Measurements from ENCODE around the gene PAX2.

Gene PAX2

DNA sequence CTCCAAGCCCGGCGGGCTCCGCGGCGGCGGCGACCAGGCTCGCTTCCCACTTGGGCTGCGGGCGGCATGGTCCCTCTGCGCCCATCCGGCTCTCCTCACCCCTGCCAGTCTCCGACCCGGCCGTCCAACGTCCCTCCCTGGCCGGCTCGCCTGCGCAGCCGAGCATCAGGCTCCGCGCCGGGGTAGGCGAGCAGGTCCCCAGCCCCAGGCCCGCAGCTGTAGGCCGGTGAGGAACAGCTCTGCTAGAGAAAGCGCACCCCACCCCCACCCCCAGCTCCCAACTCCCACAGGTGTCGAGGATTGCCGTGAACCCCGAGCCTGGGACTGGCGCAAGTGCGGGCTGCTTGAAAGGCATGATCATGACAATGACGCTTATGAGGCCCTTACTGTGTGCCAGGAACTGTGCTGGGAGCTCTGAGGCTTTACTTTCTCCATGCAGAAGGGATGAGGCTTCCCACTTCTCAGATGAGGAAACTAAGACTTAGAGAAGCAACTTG, 20.8 kb upstream of the PAX2 start:
- DNase-seq (ENCODE audit: low spot score) = no peak

DNA sequence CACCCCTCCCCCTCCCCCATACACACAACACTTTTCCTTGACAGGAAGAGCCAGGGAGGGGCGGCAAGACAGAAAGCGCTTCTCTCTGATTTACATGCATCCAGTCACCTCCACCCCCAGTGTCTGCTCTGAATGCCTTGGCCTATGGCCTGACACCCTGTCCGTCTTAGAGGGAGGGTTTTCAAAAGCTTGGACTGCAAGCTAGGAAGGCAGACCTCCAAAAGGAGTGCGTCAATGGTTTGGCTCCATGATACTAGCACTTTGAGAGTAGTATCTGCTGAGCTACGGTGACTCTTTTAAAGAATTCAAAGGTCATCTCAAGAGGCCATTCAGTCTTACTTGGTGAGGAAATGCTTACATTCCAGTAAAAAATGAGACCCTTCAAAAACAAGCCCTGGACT, 20.3 kb upstream of the PAX2 start:
- DNase-seq (ENCODE audit: low spot score) = no peak

DNA sequence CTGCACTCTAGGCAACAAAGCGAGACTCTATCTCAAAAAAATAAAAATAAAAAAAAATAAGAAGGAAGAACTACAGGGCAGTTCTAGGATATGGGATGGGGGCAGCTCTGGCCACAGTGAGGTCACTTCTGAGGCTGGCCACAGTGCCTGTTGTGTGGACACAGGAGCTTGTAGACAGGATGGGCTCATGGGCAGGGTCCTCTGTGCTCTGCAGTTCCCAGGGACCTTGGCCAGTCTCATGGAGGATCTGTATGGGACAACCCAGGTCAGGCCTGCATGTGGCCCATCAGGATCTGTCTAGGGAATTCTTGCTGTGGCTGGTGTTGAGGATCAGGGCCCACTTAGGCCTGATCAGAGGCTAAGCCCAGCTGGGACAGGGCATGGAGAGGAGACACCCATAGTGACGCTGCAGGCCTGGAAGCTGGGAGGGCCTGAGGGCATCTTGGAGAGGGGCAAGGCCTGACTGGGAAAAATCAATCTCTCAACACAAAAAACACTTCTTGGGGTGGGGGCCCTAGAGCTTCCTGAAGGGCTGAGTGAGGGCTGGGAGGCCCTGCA, 19.4 kb upstream of the PAX2 start:
- DNase-seq (ENCODE audit: low spot score) = no peak

DNA sequence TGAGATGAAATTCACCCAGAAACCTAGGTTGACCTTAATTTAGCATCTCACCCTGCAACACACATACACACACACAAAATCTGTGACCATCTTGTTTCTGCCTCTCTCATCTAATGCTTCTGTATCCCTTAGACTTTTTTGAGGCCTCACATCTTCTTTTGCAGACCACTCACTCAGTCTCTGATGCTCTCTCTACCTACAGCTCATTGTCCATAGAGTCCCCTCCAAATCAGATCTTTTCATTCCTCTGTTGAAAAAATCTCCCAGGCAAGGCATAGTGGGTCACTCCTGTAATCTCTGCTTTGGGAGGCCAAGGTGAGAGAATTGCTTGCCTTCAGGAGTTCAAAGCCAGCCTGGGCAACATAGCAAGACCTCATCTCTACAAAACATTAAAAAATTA, 17.6 kb upstream of the PAX2 start:
- no peak for DNase-seq (ENCODE audit: low spot score)

DNA sequence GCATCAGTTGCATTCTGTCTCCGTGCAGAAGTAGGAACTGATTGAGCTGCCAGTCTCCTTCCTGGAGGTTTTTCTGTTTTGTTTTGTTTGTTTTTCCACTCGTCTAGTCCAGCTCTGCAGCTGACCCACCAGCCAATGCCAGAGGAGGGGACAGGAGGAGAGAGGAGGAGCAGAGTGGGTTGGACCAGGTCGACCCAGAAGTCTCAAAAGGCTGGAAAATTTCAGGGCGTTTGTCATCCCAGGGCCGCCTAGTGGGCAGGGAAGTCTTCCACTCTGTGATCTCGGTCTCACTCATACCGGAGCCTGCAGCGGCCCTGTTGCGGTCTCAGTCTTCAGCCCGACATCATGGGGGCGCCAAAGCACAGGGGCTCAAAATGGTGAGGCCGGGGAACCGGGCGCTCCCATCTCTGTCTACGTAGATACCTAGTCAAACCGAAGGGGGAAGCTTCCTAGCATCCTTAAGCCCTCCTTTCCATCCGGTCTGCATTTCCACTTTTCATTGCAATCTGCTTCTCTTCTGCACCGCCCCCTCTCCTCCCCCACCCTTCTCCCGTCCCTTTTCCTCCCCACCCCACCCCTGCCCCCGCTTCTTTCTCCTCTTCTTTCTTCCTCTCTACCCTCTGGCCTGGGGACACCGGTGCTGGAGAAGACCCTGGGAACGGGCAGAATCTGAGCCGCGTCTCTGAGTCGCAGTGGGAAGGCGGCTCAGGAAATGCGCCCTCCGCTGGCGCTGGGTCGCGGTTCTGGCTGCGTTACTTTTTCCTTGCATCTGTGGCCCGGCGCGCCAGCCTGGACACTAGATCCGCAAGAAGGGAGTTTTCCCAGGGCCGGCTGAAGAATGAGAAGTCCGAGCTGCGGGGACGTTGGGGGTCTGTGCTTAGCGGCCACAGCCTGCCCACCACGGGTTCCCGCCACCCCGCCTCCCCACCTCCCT, 16.2 kb upstream of the PAX2 start:
- DNase-seq (ENCODE audit: low spot score) = peak; percentile 78

DNA sequence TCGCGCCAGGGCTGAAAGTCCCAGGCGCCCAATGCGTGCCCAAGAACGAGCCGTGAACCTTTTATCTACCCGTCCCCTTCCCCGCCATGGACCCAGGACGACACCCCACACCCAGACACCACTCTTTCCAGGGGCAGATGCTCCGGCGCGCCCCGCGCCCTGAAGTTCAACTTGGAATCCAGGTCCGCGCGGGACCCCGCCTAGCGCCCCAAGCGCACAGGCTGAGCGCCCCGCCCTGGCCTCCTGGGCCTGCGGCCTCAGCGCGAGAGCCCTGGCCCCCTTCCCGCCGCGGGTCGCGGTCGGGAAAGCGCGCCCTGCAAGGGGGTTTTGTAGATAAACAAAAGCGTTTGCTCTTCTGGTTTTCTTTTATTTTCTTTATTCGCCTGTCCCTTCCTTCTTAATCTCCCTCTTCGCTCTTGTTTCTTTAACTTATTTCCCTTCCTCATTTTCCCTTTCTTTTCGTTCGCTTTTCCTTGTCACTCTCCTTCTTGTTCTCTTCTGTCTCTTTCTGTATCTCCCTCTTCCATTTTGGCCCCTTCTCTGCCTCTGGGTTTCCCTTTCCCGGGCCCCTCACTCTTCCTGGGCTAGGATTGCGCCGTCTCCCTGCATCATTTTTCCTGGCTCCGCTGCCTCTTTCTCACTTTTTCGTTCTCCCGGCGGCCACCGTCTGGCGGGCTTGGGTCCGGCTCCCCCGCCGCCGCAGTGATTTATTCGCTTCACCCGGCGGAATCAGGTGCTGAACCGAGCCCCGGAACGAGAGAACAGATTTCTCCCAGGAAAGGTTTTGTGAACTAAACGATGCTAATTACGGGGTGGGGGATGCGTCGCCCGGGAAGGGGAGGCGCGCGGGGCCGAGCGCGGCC, 15.3 kb upstream of the PAX2 start:
- DNase-seq (ENCODE audit: low spot score) = no peak

DNA sequence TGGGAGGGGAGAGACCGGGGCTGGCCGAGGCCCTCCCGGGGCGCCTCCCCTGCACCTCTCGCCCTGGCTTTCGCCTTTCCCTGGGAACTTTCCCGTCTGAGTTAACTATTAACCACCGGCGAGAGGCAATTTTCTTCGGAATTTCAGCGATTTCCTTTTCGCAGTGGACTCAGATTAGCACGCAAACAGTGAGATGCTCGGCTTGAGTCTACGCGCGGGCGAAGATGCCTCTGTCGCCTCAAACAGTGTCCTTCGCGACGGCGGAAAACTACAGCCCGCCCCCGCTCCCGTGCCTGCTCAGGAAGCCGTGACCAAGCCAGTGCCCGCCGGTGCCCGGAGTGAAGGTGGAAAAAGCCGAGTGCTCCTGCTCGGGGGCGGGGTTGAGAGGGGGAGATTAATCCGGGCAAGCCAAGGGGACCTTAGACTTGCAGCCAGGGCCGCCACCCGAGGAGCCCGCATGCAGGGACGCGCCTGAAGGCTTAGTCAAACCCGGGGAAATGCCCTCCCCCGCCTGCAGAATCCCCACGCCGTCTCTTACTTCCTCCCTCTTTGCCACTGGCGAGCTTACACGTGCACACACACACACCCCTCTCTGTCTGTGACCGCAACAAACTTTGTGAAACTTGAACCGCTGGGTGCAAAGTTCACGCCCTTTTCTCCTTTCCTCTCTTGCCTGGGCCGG, 14.5 kb upstream of the PAX2 start:
- DNase-seq (ENCODE audit: low spot score) = no peak

DNA sequence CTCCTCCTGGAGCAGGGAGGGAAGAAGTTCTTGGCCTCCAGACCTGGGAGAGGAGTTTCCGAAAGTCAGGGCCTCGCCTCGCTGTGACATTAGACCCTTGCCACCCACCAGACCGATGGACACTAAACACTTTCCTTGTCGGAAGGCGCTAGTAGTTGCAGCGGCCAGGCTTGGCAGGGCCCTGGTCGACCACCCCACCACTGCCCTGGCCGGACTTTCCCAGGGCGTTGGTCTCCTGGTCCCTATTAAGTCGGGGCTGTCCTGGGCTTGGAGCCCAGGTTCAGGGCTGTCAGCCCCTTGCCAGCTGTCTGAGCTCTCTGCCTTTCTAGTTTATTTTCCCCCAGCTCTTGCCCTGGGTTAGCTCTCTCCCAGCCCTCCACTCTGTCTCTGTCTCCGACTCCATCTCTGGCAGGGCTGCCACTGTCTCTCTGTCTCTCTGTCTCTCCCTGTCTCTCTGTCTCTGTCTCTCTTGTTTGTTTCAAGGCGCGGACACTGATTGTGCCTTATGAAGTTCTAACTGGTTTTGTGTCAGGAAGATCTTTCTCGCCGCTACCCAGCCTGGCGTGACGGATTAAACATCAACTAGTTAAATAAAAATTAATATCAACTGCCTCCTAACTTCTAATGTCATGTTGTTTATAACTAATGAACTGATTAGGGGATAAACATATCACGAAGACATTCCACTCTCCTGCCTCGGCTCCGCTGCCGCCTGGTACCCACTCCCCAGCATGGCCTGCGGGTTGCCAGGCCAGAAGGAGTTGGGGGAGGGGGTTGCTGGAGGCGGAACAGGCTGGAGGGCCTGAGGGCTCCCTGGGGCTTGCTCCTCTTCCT, 13.8 kb upstream of the PAX2 start:
- DNase-seq (ENCODE audit: low spot score) = no peak

DNA sequence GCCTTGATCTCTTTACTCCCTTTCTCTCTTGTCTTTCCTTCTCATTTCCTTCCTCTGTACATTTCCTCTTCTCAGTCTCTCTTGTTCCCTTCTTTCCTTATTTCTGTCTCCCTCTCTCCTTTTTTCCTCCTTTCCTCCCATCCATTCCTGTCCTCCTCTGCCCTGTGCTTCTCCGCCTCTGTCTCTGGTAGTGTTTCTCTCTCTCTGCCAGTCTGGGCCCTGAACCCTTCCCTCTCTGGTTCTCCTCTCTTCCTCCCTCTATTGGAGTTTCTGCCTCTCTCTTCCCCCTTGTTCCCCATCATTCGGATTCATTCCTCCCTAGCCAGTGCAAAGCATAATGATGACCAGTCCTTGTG, 13.2 kb upstream of the PAX2 start:
- DNase-seq (ENCODE audit: low spot score) = no peak

DNA sequence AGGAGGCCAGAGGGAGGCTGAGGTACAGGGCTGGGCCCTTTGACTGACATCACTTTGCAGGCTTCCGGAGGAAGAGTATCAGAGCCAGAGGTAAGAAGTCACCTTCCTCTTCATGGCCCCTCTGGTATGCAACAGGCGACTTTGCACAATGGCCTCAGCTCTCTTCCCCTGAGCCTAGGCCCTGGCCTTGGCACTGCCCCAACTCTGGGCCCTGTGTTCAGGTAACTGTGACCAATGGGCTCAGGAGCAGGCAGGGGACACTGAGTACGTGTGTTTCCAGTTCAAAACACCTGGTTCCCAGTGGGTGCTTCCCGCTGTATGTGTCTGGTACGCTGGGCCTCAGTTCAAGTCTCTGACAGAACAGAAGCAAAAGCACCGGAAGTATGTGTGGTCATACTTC, 12.1 kb upstream of the PAX2 start:
- no peak for DNase-seq (ENCODE audit: low spot score)

DNA sequence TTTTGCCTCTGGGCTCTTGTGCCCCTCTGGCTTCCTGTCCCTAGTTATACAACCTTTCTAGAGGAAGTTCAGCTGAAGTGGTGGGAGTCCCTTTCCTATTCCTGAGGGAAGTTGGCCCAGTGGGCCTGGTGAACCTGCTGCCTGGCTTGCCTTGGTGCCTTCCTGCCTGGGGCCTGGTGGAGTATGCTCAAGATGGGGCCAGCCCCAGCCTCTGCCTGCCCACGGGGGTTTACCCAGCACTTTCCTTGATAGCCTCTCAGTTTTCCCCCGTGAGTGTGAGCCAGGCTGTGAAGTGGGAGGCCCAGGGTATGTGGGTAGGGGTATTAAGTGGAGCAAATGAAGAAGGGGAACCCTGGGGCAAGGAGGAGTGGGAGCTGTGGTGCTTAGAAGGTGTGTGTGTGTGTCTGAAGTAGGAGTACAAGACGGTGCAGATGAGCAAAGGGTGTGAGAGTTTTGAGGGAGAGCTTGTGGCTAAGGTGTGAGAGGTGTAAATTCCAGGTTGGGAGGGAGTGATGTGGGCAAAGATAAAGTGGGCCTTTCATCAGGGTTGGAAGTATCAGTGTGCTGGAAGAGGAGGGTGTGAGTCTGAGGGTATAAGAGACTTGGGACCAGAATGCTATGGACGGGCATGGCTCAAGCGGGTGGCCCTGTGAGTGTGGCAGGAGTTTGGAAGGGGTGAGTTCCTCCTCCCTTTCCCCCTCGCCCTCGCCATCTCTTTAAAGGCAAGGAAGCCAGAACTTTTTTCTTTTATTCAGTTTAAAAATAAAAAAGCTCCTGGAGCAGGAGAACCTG, 10.9 kb upstream of the PAX2 start:
- no peak for DNase-seq (ENCODE audit: low spot score)

DNA sequence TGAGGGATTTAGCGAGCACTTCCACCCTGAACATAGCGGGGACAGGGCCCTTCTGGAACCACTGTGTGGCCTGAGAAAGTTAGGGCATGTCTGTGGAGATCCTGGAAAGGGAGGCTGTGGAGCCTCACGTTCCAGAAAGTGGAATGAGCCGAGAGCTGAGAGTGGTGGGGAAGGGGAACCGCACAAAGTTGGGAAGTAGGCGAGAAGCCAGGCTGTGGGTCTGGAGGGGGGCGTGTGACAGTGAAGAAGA, 10.4 kb upstream of the PAX2 start:
- DNase-seq (ENCODE audit: low spot score) = no peak

DNA sequence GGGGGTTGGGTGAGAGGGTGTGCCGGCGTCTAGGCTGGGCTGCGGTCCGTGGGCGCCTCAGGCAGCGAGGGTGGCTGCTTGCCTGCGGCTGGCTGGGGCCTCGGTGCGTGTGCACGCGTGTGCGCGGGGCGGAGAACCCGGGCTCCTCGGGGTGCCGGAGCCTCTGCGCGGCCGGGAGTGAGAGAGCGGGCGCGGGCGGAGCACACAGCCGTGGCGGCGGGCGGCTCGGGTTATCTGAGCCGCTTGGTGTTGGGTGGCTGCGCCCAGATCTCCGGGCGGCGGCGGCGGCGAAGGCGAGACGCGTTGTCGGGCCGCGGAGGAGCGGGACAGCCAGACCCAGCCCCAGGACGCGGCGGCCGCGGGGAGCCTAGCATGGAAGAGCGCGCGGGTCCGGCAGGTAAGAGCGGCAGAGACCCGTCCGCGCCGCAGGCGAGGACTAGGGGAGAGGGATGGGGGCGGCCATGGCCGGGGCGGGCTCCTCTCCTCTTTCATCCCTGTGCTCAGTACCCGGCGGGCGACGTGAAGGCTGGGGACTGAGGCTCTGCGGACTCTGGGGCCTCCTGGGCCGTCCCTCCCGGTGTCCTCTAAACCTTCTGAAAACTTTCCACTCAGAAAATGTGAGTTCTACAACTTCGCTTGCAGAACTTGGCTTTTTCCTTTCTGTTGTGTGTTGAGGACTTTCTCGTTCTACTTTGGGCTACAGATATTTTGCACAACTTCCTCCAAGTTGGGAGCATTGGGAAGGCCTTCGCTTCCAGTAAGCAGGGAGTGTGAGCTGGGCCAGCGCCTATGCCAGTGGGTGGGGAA, 9.8 kb upstream of the PAX2 start:
- no peak for DNase-seq (ENCODE audit: low spot score)

DNA sequence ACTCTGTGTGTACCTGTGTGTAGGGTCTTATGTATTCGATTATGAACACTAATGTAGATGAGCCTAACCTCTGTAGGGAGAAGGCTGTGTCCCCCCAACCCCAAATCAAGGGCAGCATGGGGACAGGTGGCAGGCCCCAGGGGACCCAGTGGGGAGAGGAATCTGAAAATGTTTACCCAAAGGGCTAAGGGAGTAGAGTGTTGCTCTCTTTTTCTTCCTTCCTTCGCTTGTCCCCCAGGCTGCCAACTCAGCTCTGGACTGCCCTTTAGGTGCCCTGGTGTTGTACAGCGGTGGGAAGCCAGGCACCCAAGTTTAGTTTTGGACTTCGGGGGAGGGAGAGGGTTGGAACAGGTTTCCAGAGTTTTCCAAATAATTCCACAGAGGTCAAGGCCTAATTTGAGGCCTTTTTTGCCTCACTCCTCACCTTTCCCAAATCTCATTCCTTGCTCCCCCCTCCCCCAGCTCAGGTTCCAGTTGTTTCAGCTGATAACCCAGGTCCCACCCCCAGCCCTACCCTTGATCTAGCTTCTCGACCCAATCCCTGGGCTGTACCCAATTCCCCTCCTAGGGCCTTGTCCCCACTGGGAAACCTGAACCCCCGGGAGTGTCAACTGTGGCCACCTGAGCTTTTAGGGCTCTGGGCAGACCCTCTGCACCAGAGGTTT, 9.1 kb upstream of the PAX2 start:
- no peak for DNase-seq (ENCODE audit: low spot score)

DNA sequence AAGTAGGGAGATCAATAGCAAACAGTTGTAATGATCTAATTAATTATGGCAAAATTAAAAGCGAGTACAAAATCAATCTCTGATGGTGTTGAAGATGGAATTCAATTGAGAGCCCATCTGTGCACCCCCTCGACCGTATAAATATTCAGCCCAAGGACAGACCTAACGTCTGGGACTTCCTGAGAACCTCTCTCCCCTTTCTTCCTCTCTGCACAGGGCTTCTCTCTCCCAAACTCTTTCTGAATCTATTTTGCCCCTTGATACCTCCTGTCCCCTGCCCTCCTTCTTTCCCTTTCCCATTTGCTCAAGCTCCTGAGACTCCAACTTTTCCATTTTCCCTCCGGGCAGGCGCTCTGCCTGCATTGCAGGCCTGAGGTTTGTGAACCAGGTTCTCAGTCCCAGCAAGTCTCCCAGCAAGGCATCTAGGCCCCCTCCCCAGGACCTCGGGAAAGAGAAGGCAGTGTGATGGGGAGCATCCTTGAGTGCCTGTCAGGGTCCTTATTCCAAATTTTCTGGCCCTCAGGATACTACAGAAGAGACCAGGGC, 8.5 kb upstream of the PAX2 start:
- DNase-seq (ENCODE audit: low spot score) = no peak

DNA sequence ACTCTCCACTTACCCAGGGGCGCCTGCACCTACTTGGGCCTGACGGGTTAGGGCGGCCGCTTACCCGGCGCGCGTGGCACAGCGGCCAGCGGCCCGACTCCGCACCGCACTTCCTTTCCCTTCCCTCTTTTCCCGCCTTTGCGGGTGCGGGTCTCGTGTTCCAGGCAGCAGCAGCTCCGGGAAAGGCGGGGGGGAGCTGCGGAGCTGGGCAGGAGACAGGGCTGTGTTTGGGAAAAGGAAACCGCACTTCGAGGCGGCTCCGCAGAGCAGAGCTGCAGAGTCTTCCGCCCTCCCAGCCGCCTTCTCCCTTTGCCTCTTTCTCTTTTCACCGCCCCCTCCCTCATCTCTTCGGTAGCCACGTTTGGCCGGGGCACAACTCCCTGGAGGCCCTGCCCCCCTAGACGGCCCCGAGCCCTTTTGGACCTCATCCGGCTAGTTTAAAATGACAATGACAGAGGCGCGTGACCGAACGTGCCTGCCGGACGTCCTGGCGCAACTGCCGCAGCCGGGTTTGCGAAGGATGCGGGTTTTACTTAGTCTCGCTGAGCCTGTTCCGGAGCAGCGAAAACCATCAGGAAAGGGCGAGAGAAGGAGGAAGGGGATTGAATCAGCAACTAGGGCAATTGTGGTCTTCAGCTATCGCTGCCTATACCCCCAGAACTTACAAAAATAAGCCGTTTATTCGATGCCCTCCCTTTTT, 7.9 kb upstream of the PAX2 start:
- DNase-seq (ENCODE audit: low spot score) = no peak

DNA sequence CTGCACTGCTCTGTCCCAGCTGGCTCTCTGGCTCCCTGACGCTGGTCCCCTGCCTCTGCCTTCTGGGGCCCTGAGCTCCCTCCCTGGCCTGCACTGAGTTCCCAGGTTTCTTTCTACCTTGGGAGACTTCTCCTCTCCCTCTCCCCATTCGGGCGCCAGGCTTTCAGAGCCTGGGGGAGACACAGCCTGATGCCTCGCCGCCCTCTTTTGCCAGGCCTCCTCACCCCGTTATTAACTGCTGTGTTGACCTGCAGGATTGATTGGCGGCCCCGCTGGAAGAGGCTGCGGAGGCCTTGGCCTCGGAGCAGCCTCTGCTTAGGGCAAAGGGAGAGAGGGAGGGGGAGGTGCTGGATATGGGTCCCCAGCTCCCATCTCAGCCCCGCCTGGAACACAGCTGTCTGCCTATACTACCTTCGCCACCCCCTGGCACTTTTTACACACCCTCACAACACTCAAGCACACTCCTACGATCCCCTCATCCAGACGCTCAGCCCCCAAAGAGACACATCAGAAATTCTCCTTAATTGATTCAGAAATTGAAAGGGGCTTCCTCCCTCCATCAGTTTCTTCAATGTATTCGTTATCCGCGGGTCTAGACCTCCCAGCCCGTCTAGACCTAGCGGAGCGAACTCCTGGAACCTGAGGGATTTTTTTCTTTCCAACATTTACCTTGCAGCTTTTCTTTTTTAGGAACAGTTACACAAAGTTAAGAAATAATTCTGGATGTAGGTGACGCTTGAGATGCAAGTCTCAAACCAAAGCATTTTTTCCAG, 7.1 kb upstream of the PAX2 start:
- DNase-seq (ENCODE audit: low spot score) = no peak

Data from cerebellar cortex (tissue), 1 donor.